Tibial nerve (tissue), 4 donors: ENCODE results near the gene PTPRT. TPM values are rescaled to one million over a fixed set of nuclear protein-coding genes. Genes with fewer than 3 reads are reported as not detected.

Source experiments
- DNase-seq, 2 donors: peaks; one replicate each; pipeline ENCODE4 v3.0.0-alpha.2; 2019; ENCODE audit warnings: low spot score in 2 of 2
- H3K27ac ChIP-seq, 4 donors: fragments of 200-600 bp; sonication (generic) in 3 of 4; one replicate each; pipeline ENCODE4 v1.5.1; 2017 to 2019; ENCODE audit warnings: mild to moderate bottlenecking in 1 of 4
- H3K27me3 ChIP-seq, 2 donors: fragments of 200-600 bp; sonication (generic) in 1 of 2; one replicate each; pipeline versions ENCODE4 v1.5.1 to v1.6.0; 2017 to 2019
- H3K36me3 ChIP-seq, 3 donors: fragments of 200-600 bp; sonication (generic); one replicate each; pipeline ENCODE4 v1.5.1; 2018 to 2019
- H3K4me1 ChIP-seq, 4 donors: fragments of 200-600 bp; sonication (generic) in 3 of 4; one replicate each; pipeline ENCODE4 v1.5.1; 2017 to 2019
- H3K4me3 ChIP-seq, 4 donors: fragments of 200-600 bp; sonication (generic) in 3 of 4; one replicate each; pipeline ENCODE4 v1.5.1; 2017 to 2019; ENCODE audit warnings: mild to moderate bottlenecking in 1 of 4, moderate library complexity in 1 of 4
- H3K9me3 ChIP-seq, 4 donors: fragments of 200-600 bp; sonication (generic) in 3 of 4; one replicate each; pipeline ENCODE4 v1.5.1; 2017 to 2019
- EP300 ChIP-seq, 2 donors: sonication (generic); formaldehyde crosslinking; IDR thresholded peaks; one replicate each; pipeline ENCODE4 v1.6.1; 2017; ENCODE audit warnings: antibody characterized with exemption in 2 of 2, mild to moderate bottlenecking in 1 of 2
- POLR2A ChIP-seq, 2 donors: fragments of 450-650 bp; IDR thresholded peaks; one replicate each; pipeline ENCODE4 v1.6.1; 2017; ENCODE audit warnings: antibody characterized with exemption in 2 of 2, mild to moderate bottlenecking in 2 of 2, moderate library complexity in 2 of 2
- WGBS, 2 donors: methylation state at CpG; one replicate each; pipeline ENCODE4 v1.1.5; 2018; 5-methylcytosine and 5-hydroxymethylcytosine counted together
- total RNA-seq, 4 donors: library from RNA; depleted of rRNA; stranded (reverse); fragments of >200 nt; gene quantifications; one replicate each; pipeline ENCODE4 v1.1.0, GENCODE V29; 2016
- TF ChIP-seq, protein P1 (sequence below), 5 experiments: fragments of 200-600 bp in 3 of 5; fragments of 450-650 bp in 2 of 5; sonication (generic) in 3 of 5; IDR thresholded peaks; one replicate each; pipeline ENCODE4 v1.5.1; 2016 to 2019; ENCODE audit warnings: antibody characterized with exemption in 5 of 5, mild to moderate bottlenecking in 3 of 5, moderate library complexity in 2 of 5

Gene PTPRT
- under 1 TPM in 1 of 4 donors, not detected in 3; under 0.01 TPM for total RNA-seq

GRCh38 chr20:43189554-43190331 lies at the start of gene PTPRT:
Gene PTPRT (minus strand): TSS chr20:43189906. CDS start chr20:43189733, 173 bp downstream.
- no peak within 1 kb of the TSS for H3K4me3 ChIP-seq
- no peak within 1 kb of the TSS for H3K27ac ChIP-seq
- no peaks in the 10 kb centered on the region for H3K9me3 ChIP-seq
- no peak for TF ChIP-seq POLR2A (IDR thresholded peaks at IDR 0.05)
- no peak for TF ChIP-seq EP300 (IDR thresholded peaks at IDR 0.05)
- TF ChIP-seq, protein P1, sequence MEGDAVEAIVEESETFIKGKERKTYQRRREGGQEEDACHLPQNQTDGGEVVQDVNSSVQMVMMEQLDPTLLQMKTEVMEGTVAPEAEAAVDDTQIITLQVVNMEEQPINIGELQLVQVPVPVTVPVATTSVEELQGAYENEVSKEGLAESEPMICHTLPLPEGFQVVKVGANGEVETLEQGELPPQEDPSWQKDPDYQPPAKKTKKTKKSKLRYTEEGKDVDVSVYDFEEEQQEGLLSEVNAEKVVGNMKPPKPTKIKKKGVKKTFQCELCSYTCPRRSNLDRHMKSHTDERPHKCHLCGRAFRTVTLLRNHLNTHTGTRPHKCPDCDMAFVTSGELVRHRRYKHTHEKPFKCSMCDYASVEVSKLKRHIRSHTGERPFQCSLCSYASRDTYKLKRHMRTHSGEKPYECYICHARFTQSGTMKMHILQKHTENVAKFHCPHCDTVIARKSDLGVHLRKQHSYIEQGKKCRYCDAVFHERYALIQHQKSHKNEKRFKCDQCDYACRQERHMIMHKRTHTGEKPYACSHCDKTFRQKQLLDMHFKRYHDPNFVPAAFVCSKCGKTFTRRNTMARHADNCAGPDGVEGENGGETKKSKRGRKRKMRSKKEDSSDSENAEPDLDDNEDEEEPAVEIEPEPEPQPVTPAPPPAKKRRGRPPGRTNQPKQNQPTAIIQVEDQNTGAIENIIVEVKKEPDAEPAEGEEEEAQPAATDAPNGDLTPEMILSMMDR (IDR thresholded peaks at IDR 0.05) = no peak
- DNase-seq = no peak
- H3K4me1 ChIP-seq = peaks cover 0 to 23% (median 0%) of the 10 kb centered on the region in 4 donors
- H3K36me3 ChIP-seq = no peaks in the 10 kb centered on the region
- 1 to 2% methylated on average over 21 to 38 of the region's 115 CpGs for WGBS, 2 donors
- peaks cover 0 to 54% of the 10 kb centered on the region in 2 donors for H3K27me3 ChIP-seq

DNA sequence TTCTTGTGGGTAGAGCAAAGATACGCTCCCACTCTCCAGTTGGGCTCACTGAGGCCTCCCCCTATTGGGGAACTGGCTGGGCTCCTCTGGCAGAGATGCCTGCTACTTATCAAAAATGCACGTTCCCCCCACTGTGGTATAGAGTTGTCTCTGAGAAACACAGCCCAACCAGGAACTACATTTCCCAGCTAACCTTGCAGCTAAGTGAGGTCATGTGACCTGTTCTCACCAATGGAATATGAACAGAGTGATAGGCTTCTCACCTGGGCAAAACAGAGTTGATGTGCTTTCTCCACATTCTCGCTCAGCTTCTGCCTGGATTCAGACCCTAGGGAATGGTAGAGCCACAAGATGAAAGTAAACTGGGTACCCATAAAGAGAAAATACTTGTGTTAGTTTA lies 49.1 kb upstream of the PTPRT start:
- no peaks in the 10 kb centered on the region for H3K27me3 ChIP-seq

DNA sequence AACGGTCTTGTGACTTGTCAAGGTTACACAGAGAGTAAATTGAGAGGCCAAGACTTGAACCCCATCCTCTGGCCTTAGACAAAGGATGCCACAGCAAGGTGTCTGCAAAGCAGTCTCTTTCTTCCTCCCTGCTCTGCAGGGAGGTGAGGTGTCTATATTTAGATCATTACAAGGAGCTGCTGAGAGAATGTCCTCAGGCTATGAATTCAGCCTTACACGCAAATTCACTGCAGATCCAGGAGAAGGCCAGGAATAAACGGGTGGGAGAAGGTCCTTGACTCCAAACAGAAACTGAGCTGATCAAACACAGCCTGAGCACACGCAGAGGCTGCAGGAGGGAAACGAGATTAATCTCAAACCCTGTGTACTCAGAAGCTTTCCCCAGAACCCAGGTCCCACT lies 48.6 kb upstream of the PTPRT start:
- no peaks in the 10 kb centered on the region for H3K27me3 ChIP-seq
- WGBS, 2 donors = 56 to 58% methylated on average over 5 of the region's 5 CpGs
- peaks cover 0 to 10% (median 0%) of the 10 kb centered on the region in 4 donors for H3K9me3 ChIP-seq
- no peak for DNase-seq
- H3K27ac ChIP-seq = no peak overlapping the region
- H3K4me1 ChIP-seq = no peaks in the 10 kb centered on the region
- TF ChIP-seq EP300 (IDR thresholded peaks at IDR 0.05) (no peak), POLR2A (IDR thresholded peaks at IDR 0.05) (no peak)
- TF ChIP-seq, protein P1 (IDR thresholded peaks at IDR 0.05) = no peak
- no peaks in the 10 kb centered on the region for H3K36me3 ChIP-seq
- no peak overlapping the region for H3K4me3 ChIP-seq

More for the DNA sequence above, 49.1 kb upstream of the PTPRT start:
- Histone ChIP-seq H3K9me3 (peaks cover 0 to 10% (median 0%) of the 10 kb centered on the region in 4 donors), H3K4me1 (no peaks in the 10 kb centered on the region), H3K4me3 (no peak overlapping the region), H3K27ac (no peak overlapping the region), H3K36me3 (no peaks in the 10 kb centered on the region)
- WGBS, 2 donors = 83 to 84% methylated on average over 3 of the region's 3 CpGs
- no peak for DNase-seq
- no peak for TF ChIP-seq POLR2A (IDR thresholded peaks at IDR 0.05)
- TF ChIP-seq, protein P1 (IDR thresholded peaks at IDR 0.05) = no peak
- no peak for TF ChIP-seq EP300 (IDR thresholded peaks at IDR 0.05)

GRCh38 chr20:43237651-43238168 lies 48.0 kb upstream of the PTPRT start:
- no peak for DNase-seq
- 73 to 79% methylated on average over 4 of the region's 4 CpGs for WGBS, 2 donors
- Histone ChIP-seq H3K4me3 (no peak overlapping the region), H3K9me3 (peaks cover 0 to 10% (median 0%) of the 10 kb centered on the region in 4 donors), H3K4me1 (no peaks in the 10 kb centered on the region), H3K36me3 (no peaks in the 10 kb centered on the region), H3K27me3 (no peaks in the 10 kb centered on the region), H3K27ac (no peak overlapping the region)
- TF ChIP-seq EP300 (IDR thresholded peaks at IDR 0.05) (no peak), POLR2A (IDR thresholded peaks at IDR 0.05) (no peak)
- TF ChIP-seq, protein P1 (IDR thresholded peaks at IDR 0.05) = no peak

GRCh38 chr20:43235998-43236397 lies 46.3 kb upstream of the PTPRT start:
- TF ChIP-seq POLR2A (IDR thresholded peaks at IDR 0.05) (no peak), EP300 (IDR thresholded peaks at IDR 0.05) (no peak)
- TF ChIP-seq, protein P1 (IDR thresholded peaks at IDR 0.05) = no peak
- no peaks in the 10 kb centered on the region for H3K4me1 ChIP-seq
- 53 to 68% methylated on average over 2 of the region's 2 CpGs for WGBS, 2 donors
- no peaks in the 10 kb centered on the region for H3K27me3 ChIP-seq
- no peak overlapping the region for H3K4me3 ChIP-seq
- peaks cover 0 to 10% (median 0%) of the 10 kb centered on the region in 4 donors for H3K9me3 ChIP-seq
- no peaks in the 10 kb centered on the region for H3K36me3 ChIP-seq
- no peak for DNase-seq
- H3K27ac ChIP-seq = no peak overlapping the region
